AG04449 (cell line): Measurements from ENCODE around the gene CAPN11.

Experiments
- CTCF ChIA-PET: fragments of 350-600 bp; formaldehyde crosslinking; extraction: SDS; loops from one replicate; lab custom pipeline; 2021; ENCODE audit warnings: antibody characterized with exemption; lab: Yijun Ruan, JAX
- POLR2A ChIA-PET: fragments of 400-600, 350-600 bp; formaldehyde crosslinking; extraction: SDS; loops from one replicate; lab custom pipeline; 2020; ENCODE audit warnings: antibody characterized with exemption, inconsistent platforms; lab: Yijun Ruan, JAX
- DNase-seq: peaks from one replicate; pipeline ENCODE4 v3.0.0-alpha.2; 2010; ENCODE audit warnings: low read depth, low spot score
- H3K4me3 ChIP-seq: 2 replicates; pipeline ENCODE4 v1.5.1; 2011; ENCODE audit warnings: low read depth, mild to moderate bottlenecking, control low read depth, low read length
- TF ChIP-seq, protein P1 (sequence below): IDR thresholded peaks from one replicate; pipeline ENCODE4 v1.5.1; 2011; ENCODE audit warnings: mild to moderate bottlenecking, moderate library complexity, low read length, control low read depth, inconsistent platforms; ENCODE audit not compliant: insufficient read depth; ENCODE audit errors: missing control alignments

CAPN11 gene

DNA sequence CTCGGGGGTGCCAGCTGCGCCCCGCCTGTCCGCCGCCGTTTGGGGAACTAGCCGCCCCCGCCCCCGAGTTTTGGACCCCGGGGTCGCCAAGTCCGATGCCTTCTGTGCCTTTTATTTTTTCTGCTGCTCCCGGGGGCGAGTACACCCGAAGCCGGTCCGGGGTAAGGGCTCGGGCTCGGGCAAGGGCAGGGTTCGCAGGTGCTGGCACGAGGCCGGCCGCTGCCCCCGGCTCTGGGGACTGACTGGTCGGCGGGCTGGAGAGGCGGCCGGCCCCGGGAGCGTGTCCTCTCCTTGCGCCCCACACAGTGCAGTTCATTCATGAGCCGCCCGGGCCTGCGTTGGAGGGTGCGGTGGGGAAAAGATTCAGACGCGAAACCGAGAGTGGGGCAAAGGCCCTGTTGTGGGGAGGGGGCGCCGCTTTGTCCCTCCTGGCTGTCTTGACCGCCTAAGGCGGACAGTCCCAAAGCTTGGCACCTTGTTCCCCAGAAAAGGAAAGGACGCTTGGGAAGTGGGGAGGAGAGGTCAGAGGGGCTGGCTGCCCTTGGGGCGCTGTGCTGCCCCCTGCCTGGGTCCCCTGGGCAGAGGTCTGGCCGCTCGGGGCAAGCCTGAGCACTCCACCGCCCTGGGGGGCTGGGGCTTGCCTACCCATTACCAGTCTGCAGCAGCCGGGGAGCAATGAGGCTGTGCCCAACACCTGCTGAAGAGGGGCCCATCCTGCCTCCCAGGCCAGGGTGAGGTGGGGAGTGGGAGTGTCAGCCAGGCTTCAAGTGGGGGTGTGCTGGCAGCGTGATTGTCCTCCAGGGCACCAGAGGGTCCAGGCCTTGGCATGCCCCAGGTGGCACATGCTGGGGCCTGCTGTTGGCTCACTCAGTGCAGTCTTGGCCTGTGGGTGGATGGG lies 30.4 kb upstream of the CAPN11 start:
- TF ChIP-seq, protein P1, sequence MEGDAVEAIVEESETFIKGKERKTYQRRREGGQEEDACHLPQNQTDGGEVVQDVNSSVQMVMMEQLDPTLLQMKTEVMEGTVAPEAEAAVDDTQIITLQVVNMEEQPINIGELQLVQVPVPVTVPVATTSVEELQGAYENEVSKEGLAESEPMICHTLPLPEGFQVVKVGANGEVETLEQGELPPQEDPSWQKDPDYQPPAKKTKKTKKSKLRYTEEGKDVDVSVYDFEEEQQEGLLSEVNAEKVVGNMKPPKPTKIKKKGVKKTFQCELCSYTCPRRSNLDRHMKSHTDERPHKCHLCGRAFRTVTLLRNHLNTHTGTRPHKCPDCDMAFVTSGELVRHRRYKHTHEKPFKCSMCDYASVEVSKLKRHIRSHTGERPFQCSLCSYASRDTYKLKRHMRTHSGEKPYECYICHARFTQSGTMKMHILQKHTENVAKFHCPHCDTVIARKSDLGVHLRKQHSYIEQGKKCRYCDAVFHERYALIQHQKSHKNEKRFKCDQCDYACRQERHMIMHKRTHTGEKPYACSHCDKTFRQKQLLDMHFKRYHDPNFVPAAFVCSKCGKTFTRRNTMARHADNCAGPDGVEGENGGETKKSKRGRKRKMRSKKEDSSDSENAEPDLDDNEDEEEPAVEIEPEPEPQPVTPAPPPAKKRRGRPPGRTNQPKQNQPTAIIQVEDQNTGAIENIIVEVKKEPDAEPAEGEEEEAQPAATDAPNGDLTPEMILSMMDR = peak; percentile 6
- H3K4me3 ChIP-seq = peak overlapping the region; percentile 82
- no peak for DNase-seq
- ChIA-PET POLR2A (no interaction called here), CTCF (interaction anchor here (2.6 kb wide), 1 partner anchor 28 kb away, joined by 9 read pairs; no protein-coding TSS in a partner anchor)

DNA sequence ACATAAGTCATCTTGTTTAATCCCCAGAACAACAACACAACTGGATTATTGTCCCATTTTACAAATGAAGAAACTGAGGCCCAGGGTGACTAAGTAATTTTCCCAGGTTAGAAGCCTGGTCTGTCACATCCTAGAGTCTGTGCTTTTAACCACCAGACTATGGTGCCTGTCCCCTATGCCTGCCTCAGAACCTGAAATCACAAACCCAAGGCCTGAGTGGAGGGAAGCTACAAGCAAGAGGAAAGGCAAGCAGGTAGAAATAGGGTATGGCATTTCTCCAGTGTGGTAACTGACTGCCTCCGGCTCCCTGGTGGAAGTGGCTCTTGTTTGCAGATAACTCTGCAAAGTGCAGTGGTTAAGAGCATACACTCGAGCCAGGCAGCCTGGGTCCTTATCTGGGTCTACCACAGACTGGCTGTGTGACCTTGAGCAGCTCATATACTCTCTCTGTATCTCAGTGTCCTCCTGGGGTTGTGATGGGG lies 28.7 kb upstream of the CAPN11 start:
- ChIA-PET POLR2A (interaction anchor here (0.7 kb wide), 2 partner anchors 183 to 463 kb away, joined by 3 read pairs; partner anchors contain the start of gene AARS2), CTCF (interaction anchor here (1.0 to 2.6 kb wide), 4 partner anchors 21 to 43 kb away, joined by 3 to 9 read pairs (median 6); no protein-coding TSS in a partner anchor)
- H3K4me3 ChIP-seq = no peak overlapping the region
- TF ChIP-seq, protein P1 = no peak
- no peak for DNase-seq

DNA sequence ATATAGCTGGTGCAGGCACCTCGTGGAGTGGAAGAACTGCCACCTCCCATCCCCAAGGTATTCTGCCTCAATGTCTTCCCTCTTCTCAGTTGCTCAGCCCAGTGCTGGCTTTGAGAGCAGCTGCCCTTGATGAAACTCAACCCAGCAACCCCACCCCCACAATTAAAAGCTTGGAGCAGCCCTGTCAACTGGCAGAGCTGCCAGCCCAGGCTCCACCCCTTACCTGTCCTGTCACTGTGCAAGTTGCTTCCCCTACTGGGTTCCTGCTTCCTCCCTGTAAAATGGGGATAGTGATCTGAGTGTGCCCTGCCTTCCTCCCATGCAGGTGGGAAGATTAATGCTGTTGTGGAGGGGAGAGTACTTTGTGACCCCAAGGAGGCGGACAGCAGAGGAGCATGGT lies 26.7 kb upstream of the CAPN11 start:
- ChIA-PET POLR2A (interaction anchor here (0.6 to 1.6 kb wide), 2 partner anchors 10 to 105 kb away, joined by 3 read pairs; no protein-coding TSS in a partner anchor), CTCF (interaction anchor here (0.9 to 3.2 kb wide), 12 partner anchors 12 to 181 kb away, joined by 3 to 17 read pairs (median 4); partner anchors contain the start of gene AARS2)
- H3K4me3 ChIP-seq = no peak overlapping the region
- TF ChIP-seq, protein P1 = no peak
- no peak for DNase-seq

DNA sequence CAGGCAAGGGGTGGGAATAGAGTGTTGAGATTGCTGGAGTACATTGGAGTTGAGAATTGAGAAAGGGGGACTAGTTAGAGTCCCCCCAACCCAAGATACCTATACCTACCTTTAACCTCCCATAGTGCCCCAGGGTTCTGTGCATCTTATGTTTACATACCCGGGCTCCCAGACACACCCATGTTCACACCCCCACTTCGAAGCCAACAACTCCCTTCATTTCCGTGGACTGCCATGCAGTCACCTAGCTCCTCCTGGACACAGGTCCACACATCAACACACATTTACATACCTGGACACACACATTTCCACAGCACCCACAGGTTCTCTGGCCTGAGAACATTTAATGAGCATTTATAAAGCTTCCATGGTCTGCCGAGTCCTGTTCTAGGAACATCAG lies 26.1 kb upstream of the CAPN11 start:
- CTCF ChIA-PET = interaction anchor here (0.9 to 3.2 kb wide), 13 partner anchors 12 to 524 kb away, joined by 3 to 17 read pairs (median 4); no protein-coding TSS in a partner anchor
- TF ChIP-seq, protein P1 = no peak
- POLR2A ChIA-PET = interaction anchor here (1.6 kb wide), 1 partner anchor 9 kb away, joined by 3 read pairs; no protein-coding TSS in a partner anchor
- H3K4me3 ChIP-seq = no peak overlapping the region
- DNase-seq = no peak

DNA sequence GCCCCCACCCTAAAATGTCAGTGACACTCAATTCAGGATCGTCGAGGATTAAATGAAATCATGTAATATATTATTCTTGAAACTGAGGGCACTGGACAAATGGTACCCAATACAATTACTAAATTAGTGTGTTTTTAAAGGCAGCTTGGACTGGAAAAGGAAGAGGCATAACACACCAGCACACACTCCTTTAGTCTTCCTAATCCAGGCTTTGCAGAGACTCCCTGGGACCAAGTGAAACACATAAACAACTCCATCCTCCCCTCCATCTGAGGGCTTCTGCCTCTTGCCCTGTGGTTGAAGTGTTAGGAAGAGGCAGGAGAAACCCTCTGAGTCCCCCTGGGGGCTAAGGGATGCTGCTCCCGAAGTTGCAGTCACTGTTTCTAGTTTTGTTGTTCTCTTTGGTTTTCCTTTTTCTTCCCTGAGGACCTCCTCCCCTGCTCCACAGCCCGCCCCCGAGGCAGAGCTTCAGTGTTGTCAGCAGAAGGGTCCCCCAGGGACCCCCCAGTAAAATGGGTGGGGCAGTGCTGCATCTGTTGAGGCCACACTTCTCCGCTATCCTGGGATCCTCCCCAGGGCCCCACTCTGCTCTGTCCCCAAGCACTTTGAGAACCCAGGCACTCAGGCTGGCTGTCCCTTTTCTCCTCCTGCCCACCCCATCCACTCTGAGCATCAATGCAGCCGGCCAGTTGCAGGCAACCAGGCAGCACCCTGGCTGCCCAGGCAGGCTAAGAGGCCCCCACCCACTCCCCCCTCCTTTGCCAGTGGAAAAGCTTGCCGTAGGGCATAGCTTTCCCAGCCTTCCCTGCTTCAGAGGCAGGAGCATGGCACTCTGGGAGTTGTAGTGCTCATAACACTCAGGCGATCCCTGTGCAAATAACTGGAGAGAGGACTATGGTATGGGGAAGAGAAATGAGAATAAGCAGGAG lies 25.4 kb upstream of the CAPN11 start:
- TF ChIP-seq, protein P1 = peak; percentile 7
- DNase-seq = no peak
- CTCF ChIA-PET = interaction anchor here (0.7 to 3.2 kb wide), 11 partner anchors 11 to 525 kb away, joined by 3 to 17 read pairs (median 4); no protein-coding TSS in a partner anchor
- POLR2A ChIA-PET = no interaction called here
- H3K4me3 ChIP-seq = no peak overlapping the region
